ENCODE results near the gene CA10.

CA10 gene

DNA sequence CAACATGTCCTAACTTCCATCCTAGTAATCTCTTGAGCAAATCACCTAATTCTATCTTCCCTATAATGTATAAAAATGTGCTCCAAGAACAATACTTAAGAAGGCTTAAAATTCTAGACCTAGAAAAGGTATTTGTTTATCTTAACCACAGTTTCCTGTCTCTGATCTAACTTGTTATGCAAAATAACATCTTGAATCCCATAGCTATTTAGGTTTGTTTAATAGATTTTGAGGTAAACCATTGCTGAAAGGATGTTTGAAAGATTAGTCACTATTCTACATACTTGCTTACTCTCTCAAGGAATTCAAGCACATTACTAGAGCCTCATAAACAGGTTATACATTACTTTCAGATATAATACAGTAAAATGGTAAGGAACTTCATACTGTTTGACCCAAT, 13.0 kb downstream of the CA10 start:
- no peak for DNase-seq

GRCh38 chr17:52143542-52143941, 15.0 kb downstream of the CA10 start:
- no peak for DNase-seq

- no peak for DNase-seq
Observed at GRCh38 chr17:52140601-52141000, 17.9 kb downstream of the CA10 start.

- no peak for DNase-seq
Observed at GRCh38 chr17:52138752-52139151, 19.8 kb downstream of the CA10 start.

GRCh38 chr17:52138350-52138749, 20.2 kb downstream of the CA10 start:
- no peak for DNase-seq

- DNase-seq, result no peak
Observed at GRCh38 chr17:52136166-52136565, 22.3 kb downstream of the CA10 start.

DNA sequence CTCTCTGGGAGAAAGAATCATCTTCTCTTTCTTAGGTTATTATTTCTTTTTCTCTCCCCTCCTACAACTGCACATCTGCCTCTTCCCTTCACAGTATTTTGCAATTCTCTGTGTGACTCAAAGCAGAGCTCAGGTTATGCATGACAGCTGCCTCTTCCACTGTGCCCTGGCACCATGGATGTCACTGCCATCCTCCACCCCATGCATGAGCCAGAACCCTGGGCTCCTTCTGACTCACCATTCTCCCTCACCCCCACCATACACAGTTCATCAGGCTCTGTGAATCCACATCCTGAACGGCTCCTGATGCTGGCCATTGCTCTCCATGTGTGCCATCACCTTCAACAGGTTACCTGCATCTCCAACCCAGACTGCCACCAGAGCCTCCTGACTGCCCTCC, 23.9 kb downstream of the CA10 start:
- no peak for DNase-seq

GRCh38 chr17:52128721-52129120, 29.8 kb downstream of the CA10 start:
- DNase-seq, result no peak

- no peak for DNase-seq
Observed at GRCh38 chr17:52124993-52125392, 33.5 kb downstream of the CA10 start.

DNA sequence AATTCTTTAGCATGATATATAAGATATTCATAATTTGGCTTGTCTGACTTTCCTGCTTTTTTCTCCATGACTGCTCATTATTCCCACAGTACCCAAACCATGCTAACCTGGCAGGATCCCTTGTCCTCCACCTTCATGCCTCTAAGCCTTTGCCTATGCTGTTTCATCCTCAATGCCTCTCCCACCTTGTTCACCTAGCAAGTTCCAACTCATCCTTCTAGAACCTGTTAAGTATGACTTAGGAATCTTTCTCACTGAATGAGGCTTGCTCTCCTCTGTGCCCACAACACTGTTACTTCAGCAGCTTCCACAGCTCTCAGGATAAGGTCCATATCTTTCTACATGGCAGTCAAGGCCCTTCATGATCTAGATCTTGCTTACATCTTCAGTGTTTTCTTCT, 34.0 kb downstream of the CA10 start:
- no peak for DNase-seq

- DNase-seq, result no peak
Observed at GRCh38 chr17:52120465-52120864, 38.0 kb downstream of the CA10 start.

DNA sequence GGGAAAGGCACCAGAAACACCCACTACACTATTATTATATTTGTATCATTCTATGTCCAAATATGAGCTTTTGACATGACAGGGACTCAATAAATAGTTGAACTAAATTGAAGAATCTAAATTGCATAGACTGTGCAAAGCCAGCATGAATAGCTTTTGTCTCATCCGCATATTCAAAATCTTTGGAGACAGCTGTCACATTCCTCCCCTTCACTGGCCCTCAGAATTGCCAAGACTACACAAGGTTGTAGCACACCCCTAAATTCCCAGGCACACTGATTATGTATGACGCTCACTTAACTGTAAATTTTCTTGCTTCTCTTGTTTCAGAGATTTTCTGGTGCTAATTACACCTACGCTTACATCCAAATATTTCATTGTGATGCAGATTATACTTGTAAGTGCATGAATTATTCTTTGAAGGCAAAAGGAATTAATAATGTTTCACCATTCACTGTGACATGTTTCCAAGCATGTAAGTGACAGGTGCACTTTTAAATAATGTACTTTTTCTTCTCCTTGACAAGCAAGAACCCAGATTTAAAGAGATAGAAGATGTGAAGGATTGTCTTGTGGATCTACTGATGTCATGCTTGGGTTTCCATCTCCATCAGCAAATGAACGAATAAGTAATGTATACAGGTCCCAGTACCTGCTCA, 47.5 kb downstream of the CA10 start:
- DNase-seq, result no peak

GRCh38 chr17:52106638-52107261, 51.8 kb downstream of the CA10 start:
- DNase-seq, result peak in 1 of 2 experiments; percentile 61

DNA sequence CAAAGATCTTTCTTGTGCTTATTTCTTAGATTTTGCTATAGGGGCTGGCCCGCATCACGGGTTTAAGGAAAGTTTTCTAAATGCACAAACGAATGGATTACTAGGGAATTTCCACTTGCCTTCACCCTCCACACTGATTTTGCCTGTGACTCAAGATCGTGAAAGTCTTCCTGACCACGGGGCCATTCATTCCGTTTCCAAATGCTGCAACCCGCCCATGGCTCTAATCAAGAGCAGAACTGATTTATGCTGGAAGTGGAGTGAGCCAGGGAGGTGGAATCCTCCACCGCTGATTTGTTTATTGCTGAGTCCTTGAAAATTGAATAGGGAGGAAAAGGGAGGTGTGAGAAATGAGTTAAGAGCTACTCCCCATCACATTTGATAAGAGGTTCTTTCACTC, 52.4 kb downstream of the CA10 start:
- DNase-seq, result no peak

DNA sequence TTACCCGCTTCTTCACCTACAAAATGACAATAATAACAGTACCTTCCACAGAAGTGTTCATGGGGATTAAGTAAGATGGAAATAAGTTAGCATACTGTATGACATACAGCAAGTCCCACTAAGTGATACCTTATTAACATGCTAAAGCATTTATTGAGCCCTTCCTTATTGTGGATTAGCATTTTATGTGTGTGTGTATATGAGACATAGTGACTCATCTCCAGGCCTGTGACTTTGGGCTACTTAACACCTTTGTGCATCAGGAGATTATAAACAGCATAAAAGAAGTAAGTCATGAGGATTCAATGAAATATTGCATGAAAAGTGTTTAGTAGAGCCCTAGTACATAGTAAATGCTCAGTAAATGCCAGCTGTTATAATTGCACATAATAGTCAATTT, 52.9 kb downstream of the CA10 start:
- DNase-seq, result no peak

DNA sequence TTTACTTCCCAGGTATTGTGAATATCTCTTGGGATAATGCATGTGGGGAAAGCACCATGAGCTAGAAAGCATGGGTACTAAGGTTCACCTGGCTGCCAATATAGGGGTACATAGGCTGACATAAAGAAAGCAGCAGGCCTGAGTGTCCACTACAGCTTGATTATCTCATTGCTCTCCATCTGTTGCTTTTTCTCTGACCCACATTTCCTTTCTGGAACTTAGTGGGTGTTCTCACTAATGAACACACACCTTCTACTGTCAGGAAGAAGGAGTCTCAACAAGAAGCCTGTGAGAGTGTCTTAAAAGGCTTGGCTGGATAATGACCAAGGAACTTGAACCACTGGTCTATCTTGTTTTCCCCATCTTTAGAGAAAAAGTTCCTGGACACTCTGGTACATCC, 62.5 kb downstream of the CA10 start:
- no peak for DNase-seq

DNA sequence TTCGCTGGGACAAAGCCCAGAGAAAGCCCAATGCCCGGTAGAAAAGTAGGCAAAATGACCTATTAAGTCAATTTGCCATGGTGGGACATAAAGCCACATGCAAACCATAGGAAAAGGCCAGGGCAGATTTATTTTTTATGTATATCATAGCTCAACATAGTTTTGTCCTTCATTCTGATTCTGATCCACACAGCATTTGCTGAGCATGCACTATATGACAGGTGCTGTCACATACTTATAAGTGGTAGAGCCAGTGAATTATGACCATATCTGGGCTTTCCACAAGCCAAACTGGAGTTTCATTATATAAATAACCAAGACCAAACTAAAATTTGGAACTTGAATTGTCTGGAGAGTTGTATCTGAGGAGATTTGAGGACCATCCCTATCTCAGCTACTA, 74.3 kb downstream of the CA10 start:
- no peak for DNase-seq

DNA sequence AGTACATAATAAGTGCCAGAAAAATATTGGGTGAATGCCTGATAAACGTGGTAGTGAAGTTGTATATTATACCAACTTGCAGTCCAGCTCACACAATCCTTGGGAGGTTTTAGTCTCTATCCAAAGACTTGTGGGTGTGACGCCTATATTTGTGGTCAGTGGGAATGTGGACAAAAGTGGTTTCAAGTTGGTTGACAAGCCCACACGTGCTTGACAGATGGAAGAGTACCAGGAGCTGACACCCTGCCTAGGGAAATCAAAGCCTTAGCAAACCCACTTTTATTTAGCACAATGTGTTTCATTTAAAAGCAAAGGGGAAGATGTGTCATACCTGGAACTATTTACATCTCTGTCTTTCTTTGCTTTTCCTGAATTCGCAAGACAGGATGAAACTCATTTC, 79.0 kb downstream of the CA10 start:
- no peak for DNase-seq

DNA sequence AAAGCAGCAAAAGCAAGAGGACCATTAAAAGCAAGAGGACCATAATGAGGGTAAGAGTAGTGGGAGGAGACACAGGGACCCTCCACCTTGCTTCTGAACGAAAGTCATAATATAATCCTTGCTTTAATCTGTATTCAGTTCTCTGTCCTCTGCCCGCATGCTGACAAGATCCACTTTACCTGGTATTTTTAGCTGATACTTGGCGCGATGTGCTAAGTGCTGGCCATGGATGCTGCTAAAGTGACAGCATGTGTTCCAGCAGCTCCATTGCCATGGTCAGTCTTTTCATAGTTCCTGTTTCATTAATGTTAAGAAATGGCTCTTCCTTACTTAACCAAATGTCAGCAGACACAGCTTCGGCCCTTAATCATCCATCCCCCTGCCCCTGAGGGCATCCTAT, 86.8 kb downstream of the CA10 start:
- no peak for DNase-seq

DNA sequence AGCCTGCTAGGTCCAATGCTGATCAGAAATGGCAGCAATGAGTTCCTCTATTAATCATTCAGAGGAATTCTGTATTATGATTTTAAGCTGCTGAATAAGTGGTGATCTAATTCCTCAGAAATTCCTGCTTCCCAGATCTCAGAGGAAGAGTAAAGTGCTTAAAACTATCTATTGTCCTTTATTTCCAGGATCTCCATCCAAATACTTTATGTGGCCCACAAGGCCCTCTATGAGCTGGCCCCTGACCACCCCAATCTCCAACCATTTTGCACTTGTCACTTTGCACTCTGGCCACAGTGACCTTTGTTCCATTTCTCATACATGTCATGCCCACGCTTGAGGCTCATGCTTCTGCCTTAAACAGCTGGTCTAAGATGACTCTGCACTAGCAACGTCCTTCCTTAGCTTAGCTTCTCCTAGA, 93.7 kb downstream of the CA10 start:
- DNase-seq, result no peak

DNA sequence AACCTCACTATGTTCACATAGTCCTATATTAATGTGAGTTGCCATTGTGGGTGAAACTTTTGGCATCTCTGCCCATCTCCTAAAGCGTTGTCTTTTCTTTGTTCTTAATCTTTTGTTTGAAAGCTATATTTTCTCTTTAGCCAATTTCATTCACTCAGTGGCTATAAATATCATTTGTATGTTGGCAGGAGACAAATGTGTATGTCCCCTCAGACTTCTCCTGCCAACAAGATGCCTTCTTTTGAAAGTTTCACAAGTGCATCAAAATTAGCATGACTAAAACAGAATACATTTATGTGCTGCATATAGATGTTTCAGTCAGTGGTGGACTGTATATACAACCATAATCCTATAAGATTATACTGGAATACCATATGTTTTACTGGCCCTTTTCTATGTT, 109.0 kb downstream of the CA10 start:
- DNase-seq, result no peak

GRCh38 chr17:52049051-52049450, 109.5 kb downstream of the CA10 start:
- no peak for DNase-seq

DNA sequence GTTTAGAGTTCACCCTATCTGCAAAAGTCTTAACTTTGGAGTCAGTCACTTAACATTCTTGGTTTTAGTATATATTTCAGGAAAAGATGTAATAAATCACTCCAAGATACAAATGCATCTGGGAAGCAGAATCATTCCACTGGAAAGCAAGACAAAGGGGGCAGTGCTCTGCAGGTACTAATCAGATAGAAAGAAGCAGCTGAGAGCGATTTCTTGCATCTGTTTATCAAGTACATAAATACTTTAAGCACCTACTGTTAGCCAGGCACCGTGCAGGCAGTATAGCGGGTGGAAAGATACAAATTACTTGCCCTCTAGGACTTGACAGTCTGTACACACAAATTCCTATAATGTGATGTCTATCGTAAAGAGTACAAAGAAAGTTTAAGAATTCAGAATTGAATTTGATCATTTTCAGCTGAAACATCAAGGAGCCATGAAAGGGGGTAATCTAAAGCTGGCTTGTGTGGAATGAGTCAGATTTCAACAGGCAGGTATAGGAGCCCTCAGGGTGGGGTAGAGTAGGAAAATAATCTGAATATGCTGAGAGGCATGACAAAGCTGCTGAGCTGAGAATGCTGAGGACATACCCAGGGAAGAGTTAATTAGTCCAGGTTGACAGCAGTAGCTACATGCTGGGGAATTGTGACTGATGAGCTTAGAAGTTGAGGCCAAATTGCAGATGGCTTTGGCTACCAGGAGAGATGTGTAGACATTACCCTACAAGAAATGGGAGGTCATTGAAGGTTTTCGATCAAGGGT, 110.2 kb downstream of the CA10 start:
- DNase-seq, result no peak

GRCh38 chr17:52047086-52047485, 111.4 kb downstream of the CA10 start:
- no peak for DNase-seq
